ENCODE results near the gene EXOSC5. TPM values are rescaled to one million over a fixed set of nuclear protein-coding genes. Genes with fewer than 3 reads are reported as not detected.

Gene EXOSC5
- total and polyA plus RNA-seq, 10 of the 15 experiments (the other 5 are each of a cell fraction or from before 2014, with no cell fraction given), result 15.8 to 123 (median 52.7) TPM

- no TSS peak for BruUV-seq (replicated peaks)
- ChIA-PET SMC1A (ENCODE audit: uncharacterized antibody, unreplicated experiment) (no interaction called here), CTCF (interaction anchor here (0.7 to 1.7 kb wide), 4 partner anchors 23 to 1142 kb away, joined by 3 to 5 read pairs (median 4); no protein-coding TSS in a partner anchor), RAD21 (ENCODE audit: unreplicated experiment) (no interaction called here), POLR2A (interaction anchor here (0.5 to 0.6 kb wide), 2 partner anchors 68 to 626 kb away, joined by 3 to 5 read pairs; no protein-coding TSS in a partner anchor)
- Histone ChIP-seq H3K4me3 (no peak overlapping the region), H3K36me3 (ENCODE audit: control insufficient read depth in 2 of 2, insufficient read depth in 2 of 2, low read length in 1 of 2) (peaks cover 9 to 16% of the 10 kb centered on the region in 2 experiments), H2AFZ (ENCODE audit: control insufficient read depth, low read depth, low read length) (no peak overlapping the region), H3K27ac (ENCODE audit: control insufficient read depth, insufficient read depth) (no peak overlapping the region), H3K9me3 (replicated peaks; ENCODE audit: control insufficient read depth, insufficient read depth, low read length) (no peaks in the 10 kb centered on the region), H3K4me1 (ENCODE audit: control insufficient read depth, insufficient read depth, low read length) (no peaks in the 10 kb centered on the region), H3K9ac (ENCODE audit: control insufficient read depth, insufficient read depth, low read length) (no peak overlapping the region), H4K20me1 (ENCODE audit: control insufficient read depth, insufficient read depth) (no peaks in the 10 kb centered on the region; the same call in 1 of the 2 replicates), H3K27me3 (replicated peaks in 1 of 2; ENCODE audit: control insufficient read depth in 2 of 2, insufficient read depth in 2 of 2, low read length in 1 of 2) (no peaks in the 10 kb centered on the region), H3K79me2 (ENCODE audit: control insufficient read depth, insufficient read depth, low read length) (no peaks in the 10 kb centered on the region), H3K4me2 (ENCODE audit: control insufficient read depth, insufficient read depth) (no peak overlapping the region)
- 95% methylated on average over 14 of the region's 18 CpGs for WGBS (ENCODE audit: insufficient coverage, insufficient replicate concordance, low lambda C conversion rate, missing lambda C conversion rate)
- FAIRE-seq, result no peak
- no peak for ATAC-seq
- in situ Hi-C loops (cut with MboI) (no loop called here), intact Hi-C loops (cut with micrococcal nuclease; ENCODE audit: unreplicated experiment) (no loop called here)
- no peak for DNase-seq (ENCODE audit: low read depth, low spot score)
- peak; percentile 34; the same call in 1 of the 2 replicates for TF ChIP-seq POLR2A (IDR thresholded peaks at IDR 0.05; ENCODE audit: low read depth, low read length)
- no peak for TF ChIP-seq PRDM15 (CRISPR knock-in tag; IDR thresholded peaks at IDR 0.05)
- TF ChIP-seq POLR2AphosphoS5 (IDR thresholded peaks at IDR 0.05; ENCODE audit: low read length), result no peak
These were observed 36.0 kb upstream of the EXOSC5 start for GRCh38 chr19:41433171-41433570.

All from GM12878 (cell line).